ENCODE results near the gene RBBP6. TPM values are rescaled to one million over a fixed set of nuclear protein-coding genes. Genes with fewer than 3 reads are reported as not detected.
A peak's percentile ranks its signal among the peaks of the same experiment; 100 is the strongest.

Gene RBBP6
- total RNA-seq, 2 experiments from 2014 or later = 74.6 to 76.1 TPM

DNA sequence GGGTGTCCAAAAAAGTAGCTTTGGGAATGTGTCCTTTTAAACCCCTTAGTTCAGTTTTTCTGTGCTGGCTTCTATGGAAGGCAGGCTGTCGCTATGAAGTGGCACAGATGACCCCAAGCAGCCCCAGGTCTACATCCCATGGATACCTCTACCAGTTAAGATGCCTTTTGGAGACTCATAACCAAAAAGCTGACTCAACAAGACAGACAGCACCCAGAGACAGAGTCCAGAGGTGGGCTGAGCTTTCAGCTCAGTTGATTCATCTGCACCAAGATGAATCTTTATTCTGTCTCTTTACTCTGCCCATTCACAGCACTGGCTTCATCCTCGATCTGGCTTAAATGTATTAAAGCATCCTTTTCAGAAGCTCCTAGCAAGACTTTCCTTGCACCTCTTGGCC, 29.8 kb upstream of the RBBP6 start:
- Mint-ChIP-seq H3K9me3 (no peaks in the 10 kb centered on the region), H3K4me1 (ENCODE audit: low read depth) (no peaks in the 10 kb centered on the region), H3K36me3 (no peaks in the 10 kb centered on the region), H3K27ac (no peak overlapping the region), H3K27me3 (peaks cover 4% of the 10 kb centered on the region), H3K4me3 (no peak overlapping the region)
- DNase-seq = no peak
- CTCF ChIA-PET = interaction anchor here (0.5 to 1.2 kb wide), 2 partner anchors 19 to 279 kb away, joined by 3 read pairs; no protein-coding TSS in a partner anchor
- intact Hi-C loops (cut with micrococcal nuclease) = loop anchor here (10.0 kb wide), 1 partner anchor 255 kb away; the partner anchor contains the start of gene CACNG3
- POLR2A ChIA-PET = no interaction called here

DNA sequence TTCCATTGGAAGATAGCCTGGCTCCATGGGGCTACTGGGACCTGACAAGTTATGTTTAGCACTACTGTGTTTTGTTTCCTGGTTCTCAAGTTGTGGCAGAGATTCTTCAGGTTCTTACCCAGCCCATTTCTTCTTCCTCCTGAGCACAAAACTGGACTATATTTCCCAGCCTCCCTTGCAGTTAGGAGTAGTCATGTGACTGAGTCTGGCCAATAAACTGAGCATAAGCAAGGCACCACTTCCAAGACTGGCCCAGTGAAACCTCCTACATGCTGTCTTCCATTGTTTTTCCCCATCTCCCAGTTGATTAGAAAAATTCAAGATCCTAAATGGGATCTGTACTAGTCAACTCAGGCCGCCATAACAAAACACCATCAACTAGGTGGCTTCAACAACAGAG, 28.2 kb upstream of the RBBP6 start:
- ChIA-PET POLR2A (no interaction called here), CTCF (no interaction called here)
- no peak overlapping the region for H3K27ac Mint-ChIP-seq
- no peaks in the 10 kb centered on the region for H3K36me3 Mint-ChIP-seq
- no peak overlapping the region for H3K4me3 Mint-ChIP-seq
- DNase-seq = no peak
- H3K27me3 Mint-ChIP-seq = peaks cover 3% of the 10 kb centered on the region
- no peaks in the 10 kb centered on the region for H3K9me3 Mint-ChIP-seq
- H3K4me1 Mint-ChIP-seq (ENCODE audit: low read depth) = no peaks in the 10 kb centered on the region
- intact Hi-C loops (cut with micrococcal nuclease) = no loop called here

DNA sequence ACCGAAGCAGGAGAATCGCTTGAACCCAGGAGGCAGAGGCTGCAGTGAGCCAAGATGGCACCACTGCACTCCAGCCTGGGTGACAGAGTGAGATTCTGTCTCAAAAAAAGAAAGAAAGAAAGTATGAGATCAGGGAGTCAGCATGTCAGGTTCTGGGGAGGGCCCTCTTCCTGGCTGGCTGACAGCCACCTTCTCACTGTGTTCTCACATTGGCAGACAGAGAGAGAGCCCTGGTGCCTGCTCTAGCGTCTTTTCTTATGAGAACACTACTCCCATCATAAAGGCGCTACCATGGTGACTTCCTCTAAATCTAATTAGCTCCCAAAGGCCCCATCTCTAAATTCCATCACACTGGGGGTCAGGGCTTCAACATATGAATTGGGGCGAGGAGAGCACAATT, 27.6 kb upstream of the RBBP6 start:
- Mint-ChIP-seq H3K27me3 (peaks cover 1% of the 10 kb centered on the region), H3K36me3 (no peaks in the 10 kb centered on the region), H3K4me3 (no peak overlapping the region), H3K9me3 (no peaks in the 10 kb centered on the region), H3K27ac (no peak overlapping the region), H3K4me1 (ENCODE audit: low read depth) (peaks cover 1% of the 10 kb centered on the region)
- no peak for DNase-seq
- ChIA-PET POLR2A (no interaction called here), CTCF (interaction anchor here (1.1 kb wide), 1 partner anchor 441 kb away, joined by 3 read pairs; no protein-coding TSS in a partner anchor)
- intact Hi-C loops (cut with micrococcal nuclease) = no loop called here

DNA sequence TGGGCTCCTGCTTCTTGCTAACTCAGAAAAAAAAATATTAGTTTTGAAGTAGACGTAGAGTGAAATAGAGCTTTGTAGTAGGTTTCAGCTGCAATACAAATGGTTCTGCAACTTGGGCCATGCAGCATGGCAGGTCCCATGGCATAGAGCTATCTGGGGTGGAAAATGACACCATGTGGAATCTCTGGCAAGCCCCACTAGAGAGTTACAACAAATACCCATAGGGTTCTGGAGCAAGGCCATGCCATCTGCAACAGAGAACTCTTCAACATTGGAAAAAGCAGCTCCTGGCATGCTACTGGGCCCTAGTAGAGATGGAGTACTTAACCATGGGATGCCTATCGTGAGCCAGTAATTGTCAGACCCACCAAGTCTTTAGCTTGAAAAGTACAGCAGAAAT, 25.3 kb upstream of the RBBP6 start:
- peaks cover 5% of the 10 kb centered on the region for H3K4me1 Mint-ChIP-seq (ENCODE audit: low read depth)
- no peaks in the 10 kb centered on the region for H3K36me3 Mint-ChIP-seq
- H3K27me3 Mint-ChIP-seq = peaks cover 3% of the 10 kb centered on the region
- ChIA-PET POLR2A (interaction anchor here (1.1 kb wide), 1 partner anchor 10 kb away, joined by 4 read pairs; no protein-coding TSS in a partner anchor), CTCF (interaction anchor here (1.1 to 4.7 kb wide), 3 partner anchors 9 to 42 kb away, joined by 3 to 34 read pairs (median 7); no protein-coding TSS in a partner anchor)
- intact Hi-C loops (cut with micrococcal nuclease) = no loop called here
- DNase-seq = no peak
- no peak overlapping the region for H3K4me3 Mint-ChIP-seq
- no peaks in the 10 kb centered on the region for H3K9me3 Mint-ChIP-seq
- H3K27ac Mint-ChIP-seq = no peak overlapping the region

DNA sequence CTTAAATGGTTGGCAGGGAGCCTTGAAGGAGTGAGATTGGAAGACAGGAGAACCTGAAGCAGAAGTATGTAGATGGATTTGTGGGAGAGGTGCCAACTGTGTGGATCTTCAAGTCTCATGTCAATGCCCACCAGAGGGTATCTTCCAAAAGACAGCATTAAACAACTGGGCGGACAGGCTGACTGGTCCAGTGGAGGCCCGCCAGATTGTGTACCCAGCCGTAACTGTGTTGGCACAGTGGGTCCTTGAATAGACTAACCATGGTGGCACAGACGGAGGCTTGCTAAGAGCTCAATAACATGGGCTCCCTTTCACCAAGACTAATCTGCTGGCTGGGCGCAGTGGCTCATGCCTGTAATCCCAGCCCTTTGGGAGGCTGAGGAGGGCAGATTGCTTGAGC, 24.2 kb upstream of the RBBP6 start:
- no peak overlapping the region for H3K27ac Mint-ChIP-seq
- ChIA-PET POLR2A (no interaction called here), CTCF (interaction anchor here (1.1 to 4.7 kb wide), 4 partner anchors 10 to 478 kb away, joined by 5 to 34 read pairs (median 6); no protein-coding TSS in a partner anchor)
- intact Hi-C loops (cut with micrococcal nuclease) = no loop called here
- H3K4me3 Mint-ChIP-seq = no peak overlapping the region
- peaks cover 5% of the 10 kb centered on the region for H3K4me1 Mint-ChIP-seq (ENCODE audit: low read depth)
- DNase-seq = no peak
- H3K36me3 Mint-ChIP-seq = no peaks in the 10 kb centered on the region
- peaks cover 3% of the 10 kb centered on the region for H3K27me3 Mint-ChIP-seq
- no peaks in the 10 kb centered on the region for H3K9me3 Mint-ChIP-seq

DNA sequence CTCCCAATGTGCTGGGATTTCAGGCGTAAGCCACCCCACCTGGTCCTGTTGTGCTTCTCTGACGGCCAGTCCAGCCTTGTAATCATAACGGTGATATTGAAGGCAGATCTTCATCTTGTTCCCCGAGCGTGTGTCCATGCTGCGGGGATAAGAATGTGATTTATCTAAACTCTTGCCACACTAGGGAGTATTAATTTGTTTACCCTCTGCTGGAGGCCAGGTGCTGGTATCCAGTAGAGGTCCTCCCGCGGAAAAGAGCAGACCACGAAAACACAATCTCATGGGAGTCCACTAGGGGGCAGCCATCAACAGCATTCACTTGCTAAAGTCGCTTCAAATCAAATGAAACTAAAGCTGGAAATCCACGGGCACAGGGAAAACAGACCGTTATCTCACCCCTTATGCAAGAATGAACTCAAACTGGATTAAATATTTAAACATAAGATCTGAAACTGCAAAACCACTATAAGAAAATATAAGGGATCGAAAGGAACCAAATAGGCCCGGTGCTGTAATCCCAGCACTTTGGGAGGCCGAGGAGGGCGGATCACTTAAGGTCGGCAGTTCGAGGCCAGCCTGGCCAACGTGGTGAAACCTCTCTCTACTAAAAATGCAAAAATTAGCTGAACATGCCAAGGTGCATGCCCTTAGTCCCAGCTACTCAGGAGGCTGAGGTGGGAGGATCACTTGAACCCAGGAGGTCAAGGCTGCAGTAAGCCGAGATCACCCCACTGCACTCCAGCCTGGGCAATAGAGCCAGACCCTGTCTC, 22.3 kb upstream of the RBBP6 start:
- DNase-seq = peak; percentile 86
- Mint-ChIP-seq H3K27me3 (peaks cover 3% of the 10 kb centered on the region), H3K9me3 (no peaks in the 10 kb centered on the region), H3K27ac (no peak overlapping the region), H3K36me3 (no peaks in the 10 kb centered on the region), H3K4me3 (no peak overlapping the region), H3K4me1 (ENCODE audit: low read depth) (peaks cover 5% of the 10 kb centered on the region)
- POLR2A ChIA-PET = no interaction called here
- CTCF ChIA-PET = interaction anchor here (0.6 to 4.7 kb wide), 29 partner anchors 8 to 633 kb away, joined by 3 to 34 read pairs (median 3); partner anchors contain the start of gene RBBP6
- intact Hi-C loops (cut with micrococcal nuclease) = no loop called here

DNA sequence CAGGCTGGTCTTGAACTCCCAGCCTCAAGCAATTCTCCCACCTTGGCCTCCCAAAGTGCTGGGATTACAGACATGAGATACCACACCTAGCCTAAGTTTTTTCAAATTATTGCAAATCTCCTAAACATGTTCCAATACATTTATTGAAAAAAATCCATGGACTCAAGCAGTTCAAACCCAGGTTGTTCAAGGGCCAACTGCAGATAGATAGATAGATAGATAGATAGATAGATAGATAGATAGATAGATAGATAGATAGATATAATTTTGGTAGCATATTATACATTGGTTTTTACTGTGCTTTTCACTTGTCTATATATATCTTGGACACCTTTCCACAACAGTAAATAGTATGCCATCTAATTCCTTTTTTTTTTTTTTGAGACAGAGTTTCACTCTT, 20.9 kb upstream of the RBBP6 start:
- intact Hi-C loops (cut with micrococcal nuclease) = no loop called here
- no peak overlapping the region for H3K27ac Mint-ChIP-seq
- ChIA-PET CTCF (interaction anchor here (4.7 kb wide), 1 partner anchor 14 kb away, joined by 34 read pairs; no protein-coding TSS in a partner anchor), POLR2A (no interaction called here)
- H3K27me3 Mint-ChIP-seq = peaks cover 3% of the 10 kb centered on the region
- peaks cover 5% of the 10 kb centered on the region for H3K4me1 Mint-ChIP-seq (ENCODE audit: low read depth)
- no peak for DNase-seq
- H3K4me3 Mint-ChIP-seq = no peak overlapping the region
- H3K36me3 Mint-ChIP-seq = no peaks in the 10 kb centered on the region
- H3K9me3 Mint-ChIP-seq = no peaks in the 10 kb centered on the region

DNA sequence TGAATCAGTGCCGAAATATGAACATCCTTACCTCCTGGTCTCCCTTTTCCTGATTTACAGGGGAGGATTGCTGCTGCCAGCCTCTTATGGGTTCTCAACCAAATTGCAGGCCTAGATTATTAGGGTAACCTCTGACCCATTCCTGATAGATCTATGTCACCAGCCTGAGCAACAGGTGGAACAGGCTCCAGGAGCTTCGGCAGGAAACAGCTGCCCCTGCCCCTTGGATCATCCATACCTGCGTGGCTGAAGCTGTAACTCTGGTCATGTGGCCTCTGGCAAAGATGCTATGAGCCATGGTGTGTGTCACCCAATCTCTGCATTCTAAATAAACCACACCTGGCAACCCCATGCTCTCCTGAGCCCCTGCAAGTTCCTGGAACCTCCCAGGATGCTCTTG, 18.4 kb upstream of the RBBP6 start:
- ChIA-PET POLR2A (no interaction called here), CTCF (interaction anchor here (0.6 kb wide), 1 partner anchor 37 kb away, joined by 4 read pairs; no protein-coding TSS in a partner anchor)
- DNase-seq = no peak
- intact Hi-C loops (cut with micrococcal nuclease) = no loop called here
- H3K27ac Mint-ChIP-seq = no peak overlapping the region
- no peak overlapping the region for H3K4me3 Mint-ChIP-seq
- peaks cover 5% of the 10 kb centered on the region for H3K4me1 Mint-ChIP-seq (ENCODE audit: low read depth)
- H3K9me3 Mint-ChIP-seq = no peaks in the 10 kb centered on the region
- H3K27me3 Mint-ChIP-seq = peaks cover 3% of the 10 kb centered on the region
- no peaks in the 10 kb centered on the region for H3K36me3 Mint-ChIP-seq

DNA sequence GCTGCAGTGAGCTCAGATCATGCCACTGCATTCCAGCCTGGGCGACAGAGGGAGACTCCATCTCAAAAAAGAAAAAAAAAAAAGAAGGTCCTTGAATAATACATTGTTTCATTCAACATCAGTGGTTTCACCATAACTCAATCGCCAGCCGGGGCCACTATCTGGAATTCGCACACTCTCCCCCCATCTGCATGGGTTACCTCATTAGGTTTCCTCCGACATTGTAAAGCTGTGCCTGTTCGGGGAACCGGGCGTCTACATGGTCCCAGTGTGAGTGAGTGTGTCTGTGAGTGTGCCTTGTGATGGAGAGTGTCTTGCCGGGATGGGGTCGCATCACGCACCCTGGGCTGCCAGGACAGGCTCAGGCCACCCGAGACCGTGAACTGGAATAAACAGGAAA, 16.6 kb upstream of the RBBP6 start:
- ChIA-PET CTCF (interaction anchor here (0.6 kb wide), 1 partner anchor 729 kb away, joined by 3 read pairs; no protein-coding TSS in a partner anchor), POLR2A (no interaction called here)
- no peaks in the 10 kb centered on the region for H3K36me3 Mint-ChIP-seq
- H3K4me3 Mint-ChIP-seq = no peak overlapping the region
- no peaks in the 10 kb centered on the region for H3K4me1 Mint-ChIP-seq (ENCODE audit: low read depth)
- intact Hi-C loops (cut with micrococcal nuclease) = no loop called here
- no peak for DNase-seq
- H3K9me3 Mint-ChIP-seq = no peaks in the 10 kb centered on the region
- H3K27me3 Mint-ChIP-seq = no peaks in the 10 kb centered on the region
- no peak overlapping the region for H3K27ac Mint-ChIP-seq

DNA sequence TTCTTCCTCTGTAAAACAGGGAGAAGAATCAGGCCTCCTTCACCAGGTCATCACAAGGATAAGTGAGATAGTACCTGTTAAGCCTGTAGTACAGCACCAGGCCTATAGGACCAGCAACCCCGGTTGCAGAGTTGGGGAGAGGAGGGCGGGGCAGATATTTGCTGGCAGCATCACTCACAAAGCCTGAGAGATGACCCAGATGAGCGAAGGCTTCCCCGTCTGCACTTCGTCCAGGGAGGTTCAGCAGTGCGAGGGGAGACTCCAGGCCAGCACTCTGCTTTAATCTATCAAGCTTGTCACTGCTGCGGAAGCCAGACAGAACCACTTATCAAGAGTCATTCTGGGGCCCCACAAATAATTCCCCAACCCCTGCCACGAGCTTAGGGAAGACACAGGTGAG, 15.8 kb upstream of the RBBP6 start:
- POLR2A ChIA-PET = interaction anchor here (0.6 kb wide), 1 partner anchor 27 kb away, joined by 3 read pairs; no protein-coding TSS in a partner anchor
- Mint-ChIP-seq H3K36me3 (no peaks in the 10 kb centered on the region), H3K4me3 (no peak overlapping the region), H3K9me3 (no peaks in the 10 kb centered on the region), H3K27ac (no peak overlapping the region), H3K4me1 (ENCODE audit: low read depth) (no peaks in the 10 kb centered on the region), H3K27me3 (no peaks in the 10 kb centered on the region)
- intact Hi-C loops (cut with micrococcal nuclease) = no loop called here
- DNase-seq = no peak
- CTCF ChIA-PET = interaction anchor here (0.5 to 1.2 kb wide), 2 partner anchors 13 to 1343 kb away, joined by 3 to 4 read pairs; no protein-coding TSS in a partner anchor

DNA sequence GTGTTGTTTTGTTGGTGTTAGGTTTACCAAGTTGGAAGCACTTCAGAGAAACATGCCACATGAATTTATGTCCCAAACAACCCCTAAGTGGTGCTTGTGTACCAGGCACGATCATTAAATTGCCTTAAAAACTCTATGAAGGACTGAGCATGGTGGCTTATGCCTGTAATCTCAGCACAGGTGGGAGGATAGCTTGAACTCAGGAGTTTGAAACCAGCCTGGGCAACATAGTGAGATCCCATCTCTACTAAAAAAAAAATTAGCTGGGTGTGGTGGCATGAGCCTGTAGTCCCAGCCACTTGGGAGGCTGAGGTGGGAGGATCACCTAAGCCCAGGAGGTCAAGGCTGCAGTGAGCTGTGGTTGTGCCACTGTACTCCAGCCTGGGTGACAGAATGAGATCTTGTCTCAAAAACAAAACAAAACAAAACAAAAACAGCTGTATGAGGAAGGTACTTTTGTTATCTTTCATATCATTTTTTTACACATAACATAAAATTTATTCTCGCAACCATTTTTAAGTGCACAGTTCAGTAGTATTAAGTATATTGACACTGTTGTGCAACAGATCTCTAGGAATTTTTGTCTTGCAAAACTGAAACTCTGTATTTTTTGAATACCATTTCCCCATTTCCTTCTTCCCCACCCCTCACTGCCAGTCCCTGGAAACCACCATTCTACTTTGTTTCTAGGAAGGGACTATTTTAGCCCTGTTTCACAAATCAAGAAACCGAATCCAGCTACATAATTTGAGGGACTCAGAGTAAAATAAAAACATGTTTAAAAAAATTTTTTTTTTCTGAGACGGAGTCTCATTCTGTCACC, 14.3 kb upstream of the RBBP6 start:
- ChIA-PET CTCF (interaction anchor here (1.0 to 1.1 kb wide), 2 partner anchors 8 to 9 kb away, joined by 3 read pairs; no protein-coding TSS in a partner anchor), POLR2A (no interaction called here)
- H3K27me3 Mint-ChIP-seq = no peaks in the 10 kb centered on the region
- intact Hi-C loops (cut with micrococcal nuclease) = no loop called here
- H3K9me3 Mint-ChIP-seq = no peaks in the 10 kb centered on the region
- no peaks in the 10 kb centered on the region for H3K4me1 Mint-ChIP-seq (ENCODE audit: low read depth)
- no peak overlapping the region for H3K4me3 Mint-ChIP-seq
- no peak overlapping the region for H3K27ac Mint-ChIP-seq
- no peaks in the 10 kb centered on the region for H3K36me3 Mint-ChIP-seq
- no peak for DNase-seq

DNA sequence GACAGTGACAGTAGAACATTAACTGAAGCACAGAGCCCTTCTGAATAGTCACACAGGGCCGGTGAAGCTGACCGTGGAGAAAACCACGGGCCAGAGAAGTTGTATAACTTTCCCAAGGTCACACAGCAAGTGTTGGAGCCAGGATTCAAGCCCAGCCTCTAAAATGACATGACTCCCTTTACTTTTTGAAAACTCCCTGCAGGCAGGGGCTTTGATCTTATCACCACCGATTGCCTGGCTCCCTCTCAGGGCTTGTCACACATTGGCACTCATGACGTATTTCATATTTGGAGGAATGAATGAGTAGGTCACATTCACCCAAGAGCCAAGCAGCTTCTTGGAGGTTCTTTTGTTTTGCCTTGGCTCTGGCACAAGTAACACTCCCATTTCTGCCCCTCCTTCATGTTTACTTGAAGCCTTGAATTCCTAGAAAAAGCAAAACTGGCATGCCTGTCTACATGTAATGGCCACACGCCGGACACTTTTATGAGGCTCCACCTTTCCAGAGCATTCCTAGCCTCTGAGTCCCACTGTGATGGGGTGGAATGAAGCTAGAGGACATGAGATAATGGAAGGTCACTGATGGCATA, 13.3 kb upstream of the RBBP6 start:
- DNase-seq = no peak
- no peaks in the 10 kb centered on the region for H3K36me3 Mint-ChIP-seq
- no peaks in the 10 kb centered on the region for H3K9me3 Mint-ChIP-seq
- POLR2A ChIA-PET = no interaction called here
- CTCF ChIA-PET = interaction anchor here (1.8 kb wide), 1 partner anchor 9 kb away, joined by 4 read pairs; no protein-coding TSS in a partner anchor
- intact Hi-C loops (cut with micrococcal nuclease) = no loop called here
- no peaks in the 10 kb centered on the region for H3K4me1 Mint-ChIP-seq (ENCODE audit: low read depth)
- H3K4me3 Mint-ChIP-seq = no peak overlapping the region
- H3K27me3 Mint-ChIP-seq = no peaks in the 10 kb centered on the region
- H3K27ac Mint-ChIP-seq = no peak overlapping the region
